OCI-LY3 (cell line): ENCODE data around the gene MRPS23.

Experiments used
- EZH2phosphoT487 ChIP-seq: fragments of 200-600 bp; shearing (Covaris generic); IDR thresholded peaks from 2 replicates; pipeline ENCODE4 v1.6.1; 2018; ENCODE audit warnings: antibody characterized with exemption, mixed run types, low read depth
- TF ChIP-seq, protein P1 (sequence below): fragments of 200-600, 300-600 bp; sonication (generic); IDR thresholded peaks from 2 replicates; pipeline ENCODE4 v1.5.1; 2014; ENCODE audit warnings: antibody characterized with exemption, low read length, low read depth

DNA sequence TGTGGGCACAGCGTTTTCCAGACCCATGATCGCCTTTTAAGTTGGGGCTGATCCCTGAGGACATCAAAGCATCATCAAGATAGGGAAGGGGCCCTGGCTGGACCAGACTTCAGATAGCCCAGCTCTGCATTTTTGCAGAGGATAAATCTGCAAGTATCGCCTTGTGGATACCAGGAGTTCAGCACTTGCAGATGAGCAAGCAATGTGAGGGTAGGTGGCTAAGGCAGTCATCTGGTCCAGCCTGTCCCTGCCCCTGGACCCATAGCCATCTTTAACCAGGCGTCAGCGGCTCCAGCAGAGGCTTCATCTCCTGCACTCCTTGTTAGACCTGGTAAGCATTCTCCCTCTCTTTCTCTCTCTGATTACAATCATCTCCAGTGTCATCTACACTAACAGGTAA is 9.0 kb upstream of the MRPS23 start:
- TF ChIP-seq EZH2phosphoT487: no peak
- TF ChIP-seq, protein P1, sequence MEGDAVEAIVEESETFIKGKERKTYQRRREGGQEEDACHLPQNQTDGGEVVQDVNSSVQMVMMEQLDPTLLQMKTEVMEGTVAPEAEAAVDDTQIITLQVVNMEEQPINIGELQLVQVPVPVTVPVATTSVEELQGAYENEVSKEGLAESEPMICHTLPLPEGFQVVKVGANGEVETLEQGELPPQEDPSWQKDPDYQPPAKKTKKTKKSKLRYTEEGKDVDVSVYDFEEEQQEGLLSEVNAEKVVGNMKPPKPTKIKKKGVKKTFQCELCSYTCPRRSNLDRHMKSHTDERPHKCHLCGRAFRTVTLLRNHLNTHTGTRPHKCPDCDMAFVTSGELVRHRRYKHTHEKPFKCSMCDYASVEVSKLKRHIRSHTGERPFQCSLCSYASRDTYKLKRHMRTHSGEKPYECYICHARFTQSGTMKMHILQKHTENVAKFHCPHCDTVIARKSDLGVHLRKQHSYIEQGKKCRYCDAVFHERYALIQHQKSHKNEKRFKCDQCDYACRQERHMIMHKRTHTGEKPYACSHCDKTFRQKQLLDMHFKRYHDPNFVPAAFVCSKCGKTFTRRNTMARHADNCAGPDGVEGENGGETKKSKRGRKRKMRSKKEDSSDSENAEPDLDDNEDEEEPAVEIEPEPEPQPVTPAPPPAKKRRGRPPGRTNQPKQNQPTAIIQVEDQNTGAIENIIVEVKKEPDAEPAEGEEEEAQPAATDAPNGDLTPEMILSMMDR: no peak
